Measurements from ENCODE around the gene SUSD6. TPM values are rescaled to one million over a fixed set of nuclear protein-coding genes. Genes with fewer than 3 reads are reported as not detected.

Gene SUSD6
- total RNA-seq, 3 donors from 2014 or later, result 97.4 to 108 (median 103) TPM

DNA sequence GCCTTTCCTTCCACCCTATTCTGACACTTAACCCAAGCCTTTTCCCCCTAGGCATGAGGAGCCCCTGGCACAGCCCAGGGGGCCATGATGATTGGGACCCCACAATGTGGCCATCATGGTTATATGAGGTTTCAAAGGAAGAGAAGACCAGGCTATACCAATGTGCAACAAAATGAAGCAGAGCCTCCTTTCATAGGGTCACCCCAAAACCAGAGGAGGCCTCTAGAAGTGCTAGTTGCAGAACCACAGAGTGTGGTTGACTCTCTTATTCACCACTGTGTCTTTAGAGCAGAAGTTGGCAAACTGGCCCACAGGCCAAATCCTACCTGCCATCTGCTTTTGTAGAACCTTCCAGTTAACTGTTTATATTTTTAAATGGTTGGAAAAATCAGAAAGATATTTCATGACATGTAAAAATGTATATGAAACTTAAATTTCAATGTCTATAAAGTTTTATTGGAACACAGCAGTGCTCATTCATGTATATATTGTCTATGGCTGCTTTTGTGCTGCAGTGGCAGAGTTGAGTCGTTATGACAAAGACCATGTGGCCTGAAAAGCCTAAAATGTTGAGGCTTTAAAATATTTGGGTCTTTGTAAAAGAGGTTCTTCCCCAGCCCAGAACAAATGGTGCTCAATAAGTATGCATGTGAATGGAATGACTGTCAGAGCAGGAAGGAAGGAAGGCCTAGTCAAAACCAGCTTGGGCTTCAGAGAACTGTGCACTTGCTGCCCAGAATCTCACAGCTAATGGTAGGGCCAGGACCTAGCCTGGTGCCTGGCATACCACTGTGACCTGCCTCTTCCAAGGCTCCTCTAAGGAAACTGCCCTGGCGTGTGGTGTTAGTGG, 49.2 kb downstream of the SUSD6 start:
- no peaks in the 10 kb centered on the region for H3K27me3 Mint-ChIP-seq (ENCODE audit: low read depth)
- H3K36me3 Mint-ChIP-seq (ENCODE audit: insufficient read depth), result peaks cover 49% of the 10 kb centered on the region
- H3K9me3 Mint-ChIP-seq, result no peaks in the 10 kb centered on the region
- DNase-seq (no peak), ATAC-seq (peak; percentile 8 to 42)
- peaks cover 94% of the 10 kb centered on the region for H3K4me1 Mint-ChIP-seq (ENCODE audit: low read depth)
- no peak overlapping the region for H3K4me3 Mint-ChIP-seq

DNA sequence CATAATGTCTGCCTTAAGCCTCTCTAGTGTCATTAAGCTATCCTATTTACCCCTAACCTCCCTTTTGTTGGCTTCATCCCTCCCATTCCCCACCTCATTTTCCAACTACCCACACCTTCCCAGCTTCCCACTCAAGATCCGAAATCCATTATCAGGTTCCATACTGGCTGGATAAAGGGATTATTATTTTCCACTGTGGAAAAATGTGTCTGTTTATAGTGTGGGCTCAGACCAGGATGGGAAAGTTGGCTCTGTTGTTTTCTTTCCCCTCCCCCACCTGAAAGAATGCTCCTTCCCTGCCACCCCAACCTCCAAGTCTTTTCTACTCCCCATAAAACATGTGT, 49.8 kb downstream of the SUSD6 start:
- DNase-seq (no peak), ATAC-seq (no peak)
- Mint-ChIP-seq H3K4me1 (ENCODE audit: low read depth) (peaks cover 95% of the 10 kb centered on the region), H3K36me3 (ENCODE audit: insufficient read depth) (peaks cover 50% of the 10 kb centered on the region), H3K9me3 (no peaks in the 10 kb centered on the region), H3K27me3 (ENCODE audit: low read depth) (no peaks in the 10 kb centered on the region), H3K4me3 (no peak overlapping the region)

DNA sequence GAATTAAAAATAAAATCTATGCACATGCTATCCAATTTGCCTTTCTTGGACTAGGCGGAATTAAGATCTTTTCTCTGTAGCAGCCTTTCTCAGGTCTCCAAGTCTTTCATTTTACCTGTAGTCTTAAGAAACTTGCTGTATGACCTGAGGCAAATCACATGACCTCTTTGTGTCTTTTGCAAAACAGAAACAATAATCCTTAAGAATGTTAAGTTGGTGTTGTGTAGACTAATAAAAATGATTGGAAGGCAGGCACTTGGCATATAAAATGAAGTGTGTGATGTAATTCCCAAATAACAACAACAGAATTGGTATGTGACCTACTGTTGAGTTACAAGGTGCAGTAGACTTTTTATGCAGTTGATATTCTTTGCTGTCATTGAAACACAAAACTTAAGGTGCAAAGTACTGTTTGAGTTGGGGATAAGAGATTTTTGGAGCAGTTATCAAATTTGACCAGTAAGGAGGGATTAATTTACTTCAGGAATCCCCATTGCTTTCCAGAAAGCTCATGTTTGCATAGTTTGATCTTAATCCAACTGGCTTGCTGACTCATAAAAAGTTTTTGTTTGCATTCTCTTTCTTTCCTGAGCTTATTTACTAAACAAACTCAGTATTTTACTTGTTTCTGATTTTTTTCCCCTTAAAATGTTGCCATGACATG, 51.4 kb downstream of the SUSD6 start:
- Mint-ChIP-seq H3K36me3 (ENCODE audit: insufficient read depth) (peaks cover 56% of the 10 kb centered on the region), H3K27me3 (ENCODE audit: low read depth) (no peaks in the 10 kb centered on the region), H3K4me3 (no peak overlapping the region), H3K4me1 (ENCODE audit: low read depth) (peaks cover 96% of the 10 kb centered on the region), H3K9me3 (no peaks in the 10 kb centered on the region)
- ATAC-seq (no peak), DNase-seq (no peak)

DNA sequence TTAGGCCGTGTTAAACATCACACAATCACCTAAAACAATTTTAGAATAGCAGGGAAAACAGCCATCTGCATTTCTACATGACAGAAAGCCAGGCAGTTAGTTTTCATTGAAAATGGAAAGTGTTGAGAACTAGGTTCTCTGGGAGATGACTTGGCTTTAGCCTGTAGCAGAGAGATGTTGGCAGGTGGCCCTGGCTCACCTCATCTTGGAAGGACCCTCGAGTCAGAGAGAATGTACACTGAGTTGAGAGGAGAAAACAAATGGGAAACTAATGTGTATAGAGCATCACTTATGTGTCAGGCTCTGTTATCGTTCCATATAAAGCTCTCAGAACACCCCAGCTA, 51.9 kb downstream of the SUSD6 start:
- ATAC-seq, result no peak
- no peak for DNase-seq
- Mint-ChIP-seq H3K9me3 (no peaks in the 10 kb centered on the region), H3K27me3 (ENCODE audit: low read depth) (no peaks in the 10 kb centered on the region), H3K4me1 (ENCODE audit: low read depth) (peaks cover 95% of the 10 kb centered on the region), H3K4me3 (no peak overlapping the region), H3K36me3 (ENCODE audit: insufficient read depth) (peaks cover 52% of the 10 kb centered on the region)

DNA sequence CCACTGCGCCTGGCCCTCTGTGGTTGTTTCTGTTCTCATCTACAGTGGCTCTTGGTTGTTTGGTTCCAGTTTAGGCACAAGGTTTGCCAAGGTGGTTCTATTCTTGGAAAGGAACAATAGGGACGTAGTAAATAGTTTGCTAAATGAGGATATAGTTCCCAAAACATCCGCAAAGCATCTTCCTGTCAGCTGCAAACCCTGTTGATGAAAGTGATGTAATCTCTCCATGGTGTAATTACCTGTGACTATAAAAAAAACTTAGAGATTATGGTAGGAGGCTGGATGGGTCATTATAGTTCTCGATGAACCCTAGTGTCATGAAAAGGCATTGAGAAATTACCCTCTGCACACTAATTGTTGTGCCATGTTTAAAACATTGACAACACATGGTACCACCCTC, 52.9 kb downstream of the SUSD6 start:
- Mint-ChIP-seq H3K4me3 (no peak overlapping the region), H3K36me3 (ENCODE audit: insufficient read depth) (peaks cover 46% of the 10 kb centered on the region), H3K27me3 (ENCODE audit: low read depth) (no peaks in the 10 kb centered on the region), H3K4me1 (ENCODE audit: low read depth) (peaks cover 94% of the 10 kb centered on the region), H3K9me3 (no peaks in the 10 kb centered on the region)
- ATAC-seq, result no peak
- DNase-seq, result no peak

DNA sequence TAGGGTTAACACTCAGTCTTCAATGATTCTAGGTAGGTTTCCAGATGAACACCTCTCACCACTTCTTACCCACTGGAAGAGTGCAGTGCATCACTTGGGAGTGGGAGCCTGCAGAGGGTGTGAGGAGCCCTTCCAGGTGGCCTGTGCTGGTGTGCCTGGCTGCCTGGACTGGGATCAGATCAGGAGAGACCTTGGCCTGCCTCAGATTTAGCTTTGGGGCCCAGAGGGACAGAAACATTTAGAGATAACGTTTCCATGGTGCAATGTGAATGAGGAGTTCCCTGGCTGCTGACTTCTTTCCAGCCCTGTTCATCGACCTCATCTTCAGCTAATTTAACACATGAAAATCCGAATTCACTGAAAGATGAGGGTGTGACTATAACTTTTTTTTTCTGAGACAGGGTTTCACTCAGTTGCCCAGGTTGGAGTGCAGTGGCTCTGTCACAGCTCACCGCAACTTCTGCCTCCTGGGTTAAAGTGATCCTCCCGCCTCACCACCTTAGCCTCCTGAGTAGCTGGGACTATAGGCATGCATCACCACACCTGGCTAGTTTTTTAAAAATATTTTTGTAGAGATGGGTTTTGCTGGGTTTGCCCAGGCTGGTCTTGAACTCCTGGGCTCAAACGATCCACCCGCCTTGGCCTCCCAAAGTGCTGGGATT, 53.6 kb downstream of the SUSD6 start:
- H3K9me3 Mint-ChIP-seq, result no peaks in the 10 kb centered on the region

DNA sequence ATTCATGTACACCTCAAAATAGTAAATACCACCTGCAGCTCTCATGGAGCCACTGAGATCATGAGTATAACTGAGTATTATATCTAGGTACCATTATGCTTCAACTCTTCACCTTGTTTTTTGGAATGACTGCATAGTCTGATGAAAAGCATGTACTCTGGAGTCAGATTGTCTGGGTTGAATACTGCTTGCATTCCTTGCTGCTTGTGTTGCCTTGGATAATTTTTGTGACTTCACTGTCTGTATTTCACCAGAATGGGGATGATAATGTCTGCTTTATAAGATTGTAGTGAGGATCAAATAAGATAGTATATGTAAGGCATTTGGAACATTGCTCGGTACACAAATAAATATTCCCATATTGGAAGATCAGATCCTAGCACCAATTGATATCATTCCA, 54.2 kb downstream of the SUSD6 start:
- Mint-ChIP-seq H3K9me3 (no peaks in the 10 kb centered on the region), H3K4me3 (no peak overlapping the region), H3K27me3 (ENCODE audit: low read depth) (no peaks in the 10 kb centered on the region), H3K4me1 (ENCODE audit: low read depth) (peaks cover 95% of the 10 kb centered on the region), H3K36me3 (ENCODE audit: insufficient read depth) (peaks cover 42% of the 10 kb centered on the region)
- DNase-seq (no peak), ATAC-seq (no peak)

More for the DNA sequence above, 53.6 kb downstream of the SUSD6 start:
- DNase-seq (no peak), ATAC-seq (no peak)
- H3K36me3 Mint-ChIP-seq (ENCODE audit: insufficient read depth), result peaks cover 45% of the 10 kb centered on the region
- H3K27me3 Mint-ChIP-seq (ENCODE audit: low read depth), result no peaks in the 10 kb centered on the region
- H3K4me3 Mint-ChIP-seq, result no peak overlapping the region
- H3K4me1 Mint-ChIP-seq (ENCODE audit: low read depth), result peaks cover 95% of the 10 kb centered on the region

DNA sequence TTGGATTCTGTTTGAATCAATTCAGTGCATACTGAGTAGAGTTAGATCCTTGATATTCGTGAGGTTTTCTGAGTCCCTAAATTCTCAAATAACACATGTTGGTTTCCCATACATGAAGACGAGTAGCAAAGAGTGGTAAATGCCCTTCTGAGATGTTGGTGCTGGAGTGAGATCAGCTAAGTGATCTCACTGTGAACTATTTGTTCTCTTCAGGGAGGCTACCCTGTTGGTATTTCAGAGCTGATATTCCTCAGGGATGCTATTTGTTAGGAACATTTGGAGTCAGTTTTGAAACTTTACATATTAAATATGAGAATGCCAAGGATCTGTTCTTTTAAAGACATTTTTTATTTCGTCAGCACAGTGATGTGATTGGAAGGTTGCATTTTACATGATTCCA, 54.7 kb downstream of the SUSD6 start:
- Mint-ChIP-seq H3K36me3 (ENCODE audit: insufficient read depth) (peaks cover 42% of the 10 kb centered on the region), H3K4me1 (ENCODE audit: low read depth) (peaks cover 95% of the 10 kb centered on the region), H3K9me3 (no peaks in the 10 kb centered on the region), H3K4me3 (no peak overlapping the region), H3K27me3 (ENCODE audit: low read depth) (no peaks in the 10 kb centered on the region)
- ATAC-seq, result no peak
- no peak for DNase-seq

DNA sequence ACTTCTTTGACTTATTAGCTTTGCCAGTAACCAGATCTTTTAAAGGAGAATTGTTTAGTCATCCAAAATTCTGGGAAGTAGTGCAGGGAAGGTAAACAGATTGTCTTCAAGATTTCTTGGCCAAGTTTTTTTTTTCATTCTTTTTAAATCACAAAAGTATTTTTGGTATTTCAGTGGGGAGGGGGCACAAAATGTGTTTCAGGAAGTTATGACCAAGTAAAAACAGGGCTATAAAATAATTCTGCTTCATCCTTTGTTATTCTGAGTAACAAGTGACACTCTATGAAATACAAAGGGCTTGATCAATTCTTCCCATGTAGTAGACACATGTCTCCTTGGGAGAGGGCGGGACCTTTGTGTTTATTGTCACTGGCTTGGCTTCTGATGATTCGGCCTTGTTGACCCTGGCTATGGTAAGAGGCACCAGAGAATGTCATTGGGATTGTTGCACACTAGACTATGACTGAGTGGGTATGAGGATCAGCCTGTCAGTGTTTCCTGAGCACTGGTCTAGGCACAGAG, 55.4 kb downstream of the SUSD6 start:
- Mint-ChIP-seq H3K9me3 (no peaks in the 10 kb centered on the region), H3K36me3 (ENCODE audit: insufficient read depth) (peaks cover 45% of the 10 kb centered on the region), H3K27me3 (ENCODE audit: low read depth) (no peaks in the 10 kb centered on the region), H3K4me3 (peak overlapping the region; percentile 38), H3K4me1 (ENCODE audit: low read depth) (peaks cover 96% of the 10 kb centered on the region)
- DNase-seq (no peak), ATAC-seq (no peak)

DNA sequence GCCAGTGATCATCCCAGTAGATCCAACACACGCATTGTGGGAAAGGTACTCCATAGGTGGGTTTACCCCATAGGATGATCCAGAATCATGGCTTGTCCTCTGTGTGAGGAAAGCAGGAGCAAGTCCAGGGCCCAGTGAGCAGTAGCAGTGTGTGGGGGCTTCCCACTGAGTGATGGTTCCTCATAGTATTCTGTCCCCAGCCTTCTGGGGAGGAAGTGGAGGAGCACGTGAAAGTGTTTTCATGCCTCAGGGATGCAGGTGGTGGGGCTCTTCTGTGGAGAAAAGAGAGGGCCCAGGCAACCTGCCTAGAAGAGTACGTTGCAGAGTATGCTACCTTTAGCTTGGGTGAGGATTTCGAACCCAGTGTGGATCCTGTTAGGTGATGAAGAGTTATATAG, 56.5 kb downstream of the SUSD6 start:
- H3K4me1 Mint-ChIP-seq (ENCODE audit: low read depth), result peaks cover 97% of the 10 kb centered on the region

DNA sequence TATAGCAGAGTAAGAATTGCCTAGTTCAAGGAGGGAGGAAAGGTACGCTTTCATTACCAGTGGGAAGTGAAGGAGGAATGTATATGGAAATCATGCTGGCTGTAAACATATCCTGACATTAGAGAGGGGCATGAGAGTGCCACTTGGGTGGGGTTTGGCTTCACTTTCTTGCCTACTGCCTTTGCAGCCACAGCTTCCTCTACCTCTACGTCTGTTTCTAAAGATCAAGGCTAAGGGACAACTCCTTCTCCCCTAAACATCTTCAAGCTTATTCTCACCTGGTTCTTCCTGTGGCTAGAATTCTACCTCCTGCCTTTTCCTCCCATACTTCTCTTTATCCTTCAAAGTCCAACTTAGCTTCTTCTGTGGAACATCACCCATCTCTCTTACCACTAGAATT, 58.0 kb downstream of the SUSD6 start:
- Mint-ChIP-seq H3K36me3 (ENCODE audit: insufficient read depth) (peaks cover 38% of the 10 kb centered on the region), H3K4me1 (ENCODE audit: low read depth) (peaks cover 98% of the 10 kb centered on the region), H3K27me3 (ENCODE audit: low read depth) (no peaks in the 10 kb centered on the region), H3K9me3 (no peaks in the 10 kb centered on the region), H3K4me3 (no peak overlapping the region)
- ATAC-seq (no peak), DNase-seq (no peak)

More for the DNA sequence above, 56.5 kb downstream of the SUSD6 start:
- DNase-seq (no peak), ATAC-seq (peak; percentile 23 to 27)
- Mint-ChIP-seq H3K4me3 (peak overlapping the region; percentile 58), H3K27me3 (ENCODE audit: low read depth) (no peaks in the 10 kb centered on the region), H3K9me3 (no peaks in the 10 kb centered on the region), H3K36me3 (ENCODE audit: insufficient read depth) (peaks cover 40% of the 10 kb centered on the region)

DNA sequence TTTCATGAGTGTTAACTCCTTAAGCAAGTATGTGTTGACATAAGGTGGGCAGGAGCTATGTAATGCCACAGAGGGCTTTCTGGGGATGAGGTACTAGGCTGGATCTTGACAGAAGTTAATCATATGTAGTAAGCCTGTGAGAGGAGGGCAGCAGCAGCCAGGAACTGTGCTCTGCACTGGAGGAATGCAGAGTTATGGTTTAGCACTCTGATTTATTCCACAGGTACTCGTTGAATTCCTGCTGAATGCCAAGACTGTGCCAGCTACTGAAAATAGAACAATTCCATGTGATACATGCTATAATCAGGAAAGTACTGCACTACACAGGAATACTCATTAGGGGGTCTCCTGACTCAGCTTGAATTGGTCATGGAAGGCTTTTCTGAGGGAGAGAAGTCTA, 58.7 kb downstream of the SUSD6 start:
- Mint-ChIP-seq H3K36me3 (ENCODE audit: insufficient read depth) (peaks cover 35% of the 10 kb centered on the region), H3K27me3 (ENCODE audit: low read depth) (no peaks in the 10 kb centered on the region), H3K9me3 (no peaks in the 10 kb centered on the region), H3K4me1 (ENCODE audit: low read depth) (peaks cover 98% of the 10 kb centered on the region), H3K4me3 (no peak overlapping the region)
- DNase-seq (no peak), ATAC-seq (no peak)

DNA sequence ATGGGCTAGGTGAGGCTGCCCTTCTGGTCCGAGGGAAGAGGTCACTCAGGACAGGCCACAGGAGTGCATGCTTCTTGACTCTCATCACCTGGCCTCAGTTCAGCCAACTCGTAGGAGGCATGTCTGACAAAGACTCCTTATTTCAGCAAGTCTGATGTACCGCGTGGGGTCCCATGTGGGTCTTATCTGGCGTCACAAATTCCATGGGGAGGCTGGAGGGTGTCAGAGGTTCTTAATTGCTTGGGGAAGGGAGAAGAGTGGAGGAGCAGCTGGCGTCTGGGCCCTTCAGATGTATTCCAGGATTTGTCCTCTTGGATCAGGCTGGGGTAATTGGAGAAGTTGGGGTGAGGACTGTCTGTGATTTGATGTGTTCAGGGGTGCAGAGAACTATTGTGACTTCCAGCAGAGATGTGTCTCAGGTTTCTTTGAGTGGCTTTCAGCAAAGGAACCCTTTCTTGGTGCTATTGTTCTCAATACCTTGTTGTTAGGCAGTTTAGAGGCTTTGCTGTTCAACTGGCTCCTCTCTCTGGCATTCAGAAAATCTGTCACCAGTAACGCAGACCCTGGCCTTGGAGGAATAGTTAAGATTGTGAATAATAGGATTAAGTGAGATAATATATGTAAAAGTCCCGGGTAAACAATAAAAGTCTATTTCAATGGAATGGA, 60.1 kb downstream of the SUSD6 start:
- no peaks in the 10 kb centered on the region for H3K27me3 Mint-ChIP-seq (ENCODE audit: low read depth)
- no peak overlapping the region for H3K4me3 Mint-ChIP-seq
- H3K9me3 Mint-ChIP-seq, result no peaks in the 10 kb centered on the region
- DNase-seq, result no peak
- peaks cover 95% of the 10 kb centered on the region for H3K4me1 Mint-ChIP-seq (ENCODE audit: low read depth)
- peaks cover 29% of the 10 kb centered on the region for H3K36me3 Mint-ChIP-seq (ENCODE audit: insufficient read depth)
- ATAC-seq, result no peak

DNA sequence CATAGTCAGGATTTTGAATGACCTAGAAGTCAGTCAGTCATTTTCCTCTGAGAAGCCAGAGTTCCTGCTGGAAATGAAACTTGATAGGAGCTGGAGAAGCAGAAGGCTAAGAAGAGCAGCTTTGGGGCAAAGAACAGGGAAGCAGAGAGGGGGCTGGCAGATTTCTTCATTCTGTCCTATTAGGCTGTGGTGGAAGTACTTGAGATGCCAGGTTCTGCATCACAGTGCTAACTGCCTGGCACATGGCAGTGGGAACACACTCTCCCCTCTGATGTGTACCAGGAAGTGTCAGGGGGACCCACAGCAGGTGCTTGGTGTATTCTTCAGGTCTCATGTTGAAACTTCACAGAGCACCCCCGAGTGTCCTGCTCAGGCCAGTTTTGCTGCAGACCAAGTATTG, 61.0 kb downstream of the SUSD6 start:
- ATAC-seq (no peak), DNase-seq (no peak)
- Mint-ChIP-seq H3K4me3 (no peak overlapping the region), H3K36me3 (ENCODE audit: insufficient read depth) (peaks cover 31% of the 10 kb centered on the region), H3K4me1 (ENCODE audit: low read depth) (peaks cover 94% of the 10 kb centered on the region), H3K27me3 (ENCODE audit: low read depth) (no peaks in the 10 kb centered on the region), H3K9me3 (no peaks in the 10 kb centered on the region)

Data from activated T-cell treated with anti-CD3 and anti-CD28 coated beads, Interleukin-2, amount 50 U/mL, for 4 hours (primary cell).